K562 treated with DMSO at 1 percent for 12 hours (cell line): ENCODE data around the gene SYNPR. TPM values are rescaled to one million over a fixed set of nuclear protein-coding genes. Genes with fewer than 3 reads are reported as not detected.

Experiments used
- total RNA-seq: library from RNA; unstranded; fragments of 300-600 nt; gene quantifications from 2 replicates; pipeline ENCODE4 v1.2.3, GENCODE V29; 2022; ENCODE audit not compliant: insufficient read depth

Gene SYNPR
- not detected in 2 replicates for total RNA-seq

DNA sequence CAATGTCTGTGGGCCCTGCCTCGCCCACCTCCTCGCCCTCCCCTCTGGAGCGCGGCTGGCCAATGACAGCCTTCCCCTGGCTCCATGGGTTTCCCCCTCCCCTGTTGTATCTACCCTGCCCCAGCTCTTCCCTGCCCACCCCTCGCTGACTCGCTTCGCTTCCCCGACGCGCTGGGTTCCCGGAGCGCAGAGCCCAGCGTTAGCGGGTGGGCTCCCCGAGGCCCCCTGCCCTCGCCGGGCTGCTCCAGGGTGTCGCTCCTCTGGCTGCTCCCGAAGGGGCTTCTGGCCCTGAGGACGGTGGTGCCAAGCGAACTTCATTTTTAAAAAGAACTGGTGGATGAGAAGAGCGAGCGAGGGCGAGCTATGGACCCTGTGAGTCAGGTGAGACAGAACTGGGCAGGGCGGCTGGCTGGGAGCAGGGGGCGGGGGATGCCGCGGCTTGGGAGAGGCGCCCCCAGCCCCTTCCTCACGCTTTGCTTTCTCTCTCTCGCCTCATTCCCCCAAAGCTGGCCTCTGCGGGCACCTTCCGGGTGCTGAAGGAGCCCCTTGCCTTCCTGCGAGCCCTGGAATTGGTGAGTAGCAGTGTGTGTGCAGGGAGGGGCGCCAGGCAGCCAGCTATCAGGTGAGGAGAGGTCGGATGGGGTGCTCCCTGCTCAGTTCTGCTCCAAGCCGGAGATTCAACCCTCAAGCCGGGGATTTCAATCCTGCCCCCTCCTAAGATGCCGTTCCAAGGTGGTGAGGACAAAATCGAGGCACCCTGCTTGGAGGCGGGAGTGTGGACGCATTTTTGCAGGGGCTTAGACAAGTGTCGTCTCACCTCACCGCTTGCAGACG is at the start of gene SYNPR:
TSS of gene SYNPR (plus strand) at position 138 of the 834 bp plus-strand sequence.

DNA sequence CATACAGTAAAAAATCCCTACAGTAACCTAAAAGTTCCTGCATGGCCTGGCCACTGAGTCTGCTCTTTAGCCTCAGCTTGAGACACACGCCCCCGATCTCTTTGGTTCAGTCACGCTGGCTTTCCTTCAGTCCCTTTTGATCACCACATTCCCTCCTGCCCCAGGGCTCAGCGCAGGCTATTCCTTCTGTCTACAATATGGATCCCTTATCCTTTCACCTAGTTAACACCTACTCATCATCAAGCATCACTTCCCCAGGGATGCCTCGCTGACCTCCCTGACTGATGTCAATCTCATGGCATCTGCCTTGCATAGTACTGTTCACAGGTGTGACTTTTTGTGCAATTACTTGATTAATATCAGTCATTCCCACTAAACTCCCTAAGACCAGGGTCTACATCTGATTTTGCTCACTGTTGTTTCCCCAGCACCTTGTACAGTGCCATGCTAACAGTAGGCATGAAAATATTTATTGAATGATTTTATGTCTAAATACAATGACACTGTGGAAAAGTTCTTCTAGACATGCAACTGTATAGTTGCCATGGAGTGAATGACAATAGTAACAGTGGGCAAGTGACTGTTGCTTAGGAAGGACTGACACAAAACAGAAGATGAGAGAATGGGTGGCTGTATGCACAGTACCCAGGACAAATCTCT is 374.1 kb downstream of the SYNPR start, which contains the start of gene SNTN:
TSS of gene SNTN (plus strand) at position 610 of the 660 bp plus-strand sequence. CDS start at position 623, 13 bp downstream.

